HepG2 (cell line): Measurements from ENCODE around the gene DCST2. TPM values are rescaled to one million over a fixed set of nuclear protein-coding genes. Genes with fewer than 3 reads are reported as not detected.

ENCODE experiments used
- ATAC-seq: fragments of 200-7000 bp; cut with Tn5 transposase; 3 replicates; pipeline ENCODE4 v1.9.1; 2020; ENCODE audit warnings: mild to moderate bottlenecking, moderate library complexity
- BruUV-seq: library from RNA; stranded (reverse); fragments of 400-500 nt; replicated peaks from 2 replicates; lab custom pipeline; 2021; lab: Mats Ljungman, UMichigan
- CTCF ChIA-PET: fragments of 300-600 bp; formaldehyde crosslinking; extraction: SDS; loops from one replicate; lab custom pipeline; 2021; ENCODE audit warnings: low total read pairs, inconsistent platforms, low intra/inter-chr PET ratio; lab: Yijun Ruan, JAX
- POLR2A ChIA-PET: fragments of 350-600 bp; sonication (Branson Sonifier 250); formaldehyde crosslinking; loops from one replicate; lab custom pipeline; 2020; ENCODE audit warnings: antibody characterized with exemption, inconsistent platforms; lab: Yijun Ruan, JAX
- DNase-seq: peaks from one replicate; pipeline ENCODE4 v3.0.0-alpha.2; 2015; ENCODE audit warnings: low spot score
- FAIRE-seq: peaks from 3 replicates; lab custom pipeline; 2011; peaks lifted over from hg19 to GRCh38; lab: Jason Lieb, UNC
- H2AFZ ChIP-seq: one replicate; pipeline ENCODE4 v1.6.1; 2011; ENCODE audit warnings: low read length, inconsistent platforms
- H3K27ac ChIP-seq: fragments of 300-600 bp; 3 replicates; pipeline ENCODE4 v1.8.0; 2011; ENCODE audit warnings: mixed run types, mild to moderate bottlenecking, mixed read lengths, low read length, inconsistent platforms; ENCODE audit not compliant: insufficient read depth; ENCODE audit errors: extremely low read length
- H3K27me3 ChIP-seq, 2 experiments: fragments of 200-600 bp in 1 of 2; 2 replicates in 1 of 2; 3 replicates in 1 of 2; pipeline versions ENCODE4 v1.6.0 to v1.8.0; 2011; ENCODE audit warnings: low read length in 2 of 2, mild to moderate bottlenecking in 2 of 2, moderate library complexity in 2 of 2, inconsistent platforms in 1 of 2; ENCODE audit not compliant: insufficient read depth in 2 of 2, control insufficient read depth in 1 of 2
- H3K36me3 ChIP-seq, 2 experiments: fragments of 200-600 bp in 1 of 2; replicated peaks in 1 of 2; 2 replicates in 1 of 2; 3 replicates in 1 of 2; pipeline versions ENCODE4 v1.5.1 to v1.8.0; 2011; ENCODE audit warnings: low read length in 2 of 2, inconsistent platforms in 1 of 2; ENCODE audit not compliant: insufficient read depth in 2 of 2, control insufficient read depth in 1 of 2
- H3K4me1 ChIP-seq: 2 replicates; pipeline ENCODE4 v1.5.1; 2012; ENCODE audit warnings: low read length, inconsistent platforms; ENCODE audit not compliant: insufficient read depth
- H3K4me2 ChIP-seq: 2 replicates; pipeline ENCODE4 v1.6.0; 2011; ENCODE audit warnings: low read depth, low read length, inconsistent platforms
- H3K4me3 ChIP-seq, 3 experiments: fragments of 200-600 bp in 1 of 3; sonication (generic), shearing (Covaris generic) in 1 of 3; replicated peaks in 1 of 3; 2 replicates each; pipeline ENCODE4 v1.5.1; 2011 to 2016; ENCODE audit warnings: low read length in 3 of 3, inconsistent platforms in 2 of 3, low read depth in 2 of 3, mild to moderate bottlenecking in 2 of 3, control low read depth in 1 of 3, mixed read lengths in 1 of 3; ENCODE audit not compliant: insufficient read depth in 1 of 3
- H3K79me2 ChIP-seq: one replicate; pipeline ENCODE4 v1.6.1; 2011; ENCODE audit warnings: low read length, inconsistent platforms; ENCODE audit not compliant: insufficient read depth
- H3K9ac ChIP-seq: 2 replicates; pipeline ENCODE4 v1.6.0; 2011; ENCODE audit warnings: mild to moderate bottlenecking, low read depth, low read length, inconsistent platforms; ENCODE audit not compliant: insufficient read depth
- H3K9me3 ChIP-seq: 2 replicates; pipeline ENCODE4 v1.5.1; 2012; ENCODE audit warnings: mild to moderate bottlenecking, low read length
- H4K20me1 ChIP-seq: 2 replicates; pipeline ENCODE4 v1.6.0; 2011; ENCODE audit warnings: inconsistent platforms, mild to moderate bottlenecking, low read length, moderate library complexity; ENCODE audit not compliant: insufficient read depth
- ETV5 ChIP-seq: IDR thresholded peaks from 2 replicates; pipeline ENCODE4 v1.6.1; 2018; ENCODE audit warnings: missing biosample characterization, missing genetic modification reagents, inconsistent platforms, borderline replicate concordance
- HMG20B ChIP-seq: conservative IDR thresholded peaks from 2 replicates; pipeline ENCODE4 v1.6.1; 2016; ENCODE audit warnings: missing genetic modification reagents, missing compliant biosample characterization
- HNRNPL ChIP-seq: fragments of 200-400 bp; formaldehyde crosslinking; IDR thresholded peaks from 2 replicates; pipeline ENCODE4 v1.6.1; 2017; ENCODE audit warnings: mild to moderate bottlenecking, low read depth, low read length
- ISX ChIP-seq: sonication (generic); formaldehyde crosslinking; conservative IDR thresholded peaks from 2 replicates; pipeline ENCODE4 v1.5.0; 2020; ENCODE audit warnings: missing genetic modification reagents
- NR3C1 ChIP-seq: sonication (generic); formaldehyde crosslinking; IDR thresholded peaks from 2 replicates; pipeline ENCODE4 v1.4.0; 2020; ENCODE audit warnings: missing genetic modification reagents
- THYN1 ChIP-seq: sonication (generic); formaldehyde crosslinking; IDR thresholded peaks from 2 replicates; pipeline ENCODE4 v1.8.1; 2023; ENCODE audit warnings: low read depth, mild to moderate bottlenecking, moderate library complexity, missing genetic modification reagents, borderline replicate concordance
- ZFX ChIP-seq: sonication (generic); formaldehyde crosslinking; IDR thresholded peaks from 2 replicates; pipeline ENCODE4 v1.4.0; 2020; ENCODE audit warnings: mild to moderate bottlenecking, low read depth, missing genetic modification reagents, moderate library complexity
- ZNF30 ChIP-seq: sonication (generic); formaldehyde crosslinking; IDR thresholded peaks from 2 replicates; pipeline ENCODE4 v1.5.0; 2020; ENCODE audit warnings: mild to moderate bottlenecking, missing genetic modification reagents
- ZNF557 ChIP-seq: sonication (generic); formaldehyde crosslinking; IDR thresholded peaks from 2 replicates; pipeline ENCODE4 v1.4.0; 2020; ENCODE audit warnings: missing genetic modification reagents
- WGBS: methylation state at CpG from one replicate; pipeline ENCODE4 v1.1.6; 2017; ENCODE audit warnings: low lambda C conversion rate; 5-methylcytosine and 5-hydroxymethylcytosine counted together
- in situ Hi-C: cut with HindIII; loops from 2 replicates; pipeline ENCODE4 v1.10.0; 2017; ENCODE audit warnings: low pct_unique_long_range_greater_than_20kb; ENCODE audit not compliant: extremely low pct_ligation_motif_present
- intact Hi-C: fragments of 100-400 bp; cut with micrococcal nuclease; formaldehyde crosslinking; loops from one replicate; pipeline ENCODE4 v1.10.0; 2022; ENCODE audit not compliant: unreplicated experiment
- polyA plus RNA-seq, 8 experiments: library from polyadenylated mRNA; depleted of rRNA in 3 of 8; stranded (reverse) in 7 of 8; unstranded in 1 of 8; fragments of >200 nt; fragmentation: Illumina TruSeq in 4 of 8; extraction: Trizol in 4 of 8; gene quantifications; 2 replicates each; pipeline versions ENCODE4 v1.2.1 to v1.2.3, GENCODE V29; 2011 to 2016; ENCODE audit warnings: low read depth in 4 of 8, missing spikeins in 1 of 8, mixed read lengths in 1 of 8; ENCODE audit not compliant: insufficient read depth in 1 of 8
- total RNA-seq, 5 experiments: library from RNA; depleted of rRNA; stranded (reverse); fragments of >200 nt; fragmentation: Illumina TruSeq; extraction: Trizol; gene quantifications; 2 replicates each; pipeline ENCODE4 v1.2.3, GENCODE V29; 2016; ENCODE audit warnings: low read depth in 1 of 5

The DCST2 gene
- total and polyA plus RNA-seq, 2 of the 13 experiments (the other 11 are each of a cell fraction or from before 2014, with no cell fraction given), result 0.74 TPM; not detected in 1

- CTCF ChIA-PET, result interaction anchor here (1.3 kb wide), 1 partner anchor 13 kb away, joined by 3 read pairs; no protein-coding TSS in a partner anchor
- Histone ChIP-seq H3K4me1 (peaks cover 16% of the 10 kb centered on the region), H3K9me3 (no peaks in the 10 kb centered on the region), H3K36me3 (peaks cover 6 to 19% of the 10 kb centered on the region in 2 experiments), H3K79me2 (no peaks in the 10 kb centered on the region), H3K4me3 (no peak overlapping the region), H3K27me3 (no peaks in the 10 kb centered on the region), H3K9ac (no peak overlapping the region), H3K4me2 (no peak overlapping the region), H3K27ac (no peak overlapping the region), H4K20me1 (no peaks in the 10 kb centered on the region), H2AFZ (no peak overlapping the region)
- intact Hi-C loops, result no loop called here
- POLR2A ChIA-PET, result no interaction called here
- BruUV-seq, result no TSS peak
- in situ Hi-C loops, result no loop called here
- no peak for DNase-seq
- no peak for ATAC-seq
- no peak for FAIRE-seq
- TF ChIP-seq NR3C1 (no peak), ZNF30 (no peak), ISX (CRISPR knock-in tag) (no peak), ETV5 (CRISPR knock-in tag) (no peak), ZFX (no peak), HNRNPL (0 out of 2 replicates have a peak, but pooled peaks have one; percentile 32)
- WGBS, result 95% methylated on average over 6 of the region's 13 CpGs
Measured at GRCh38 chr1:155057788-155058211, 24.2 kb upstream of the DCST2 start.

- Histone ChIP-seq H3K4me2 (no peak overlapping the region), H4K20me1 (no peaks in the 10 kb centered on the region), H3K9me3 (no peaks in the 10 kb centered on the region), H3K4me1 (peaks cover 16% of the 10 kb centered on the region), H3K27ac (no peak overlapping the region), H3K36me3 (peaks cover 6 to 19% of the 10 kb centered on the region in 2 experiments), H3K4me3 (no peak overlapping the region), H3K27me3 (no peaks in the 10 kb centered on the region), H2AFZ (no peak overlapping the region), H3K79me2 (no peaks in the 10 kb centered on the region), H3K9ac (no peak overlapping the region)
- FAIRE-seq, result no peak
- TF ChIP-seq ZNF557 (CRISPR knock-in tag) (no peak), THYN1 (CRISPR knock-in tag) (no peak), HMG20B (CRISPR knock-in tag) (no peak)
- no TSS peak for BruUV-seq
- no peak for ATAC-seq
- ChIA-PET CTCF (no interaction called here), POLR2A (no interaction called here)
- in situ Hi-C loops (no loop called here), intact Hi-C loops (no loop called here)
- 90% methylated on average over 6 of the region's 8 CpGs for WGBS
- no peak for DNase-seq
Measured at GRCh38 chr1:155057104-155057503, 23.5 kb upstream of the DCST2 start.
